Esophagus squamous epithelium (tissue), 5 donors: ENCODE measurements around the gene KIF6. TPM values are rescaled to one million over a fixed set of nuclear protein-coding genes. Genes with fewer than 3 reads are reported as not detected.
"Not testable (repeated sequence)": the region's sequence is repeated elsewhere in the genome, so short reads cannot be mapped to it uniquely, and the experiment has no call there.

Source experiments
- DNase-seq: peaks from one replicate; lab custom pipeline; 2025; lab: John Stamatoyannopoulos, UW
- H3K27ac ChIP-seq, 4 donors: fragments of 200-600 bp; sonication (generic); one replicate each; pipeline ENCODE4 v1.5.1; 2016 to 2019; ENCODE audit warnings: mild to moderate bottlenecking in 1 of 4
- H3K27me3 ChIP-seq, 4 donors: fragments of 200-600 bp; sonication (generic); 1 replicate in 3 of 4; 2 replicates in 1 of 4; pipeline versions ENCODE4 v1.5.1 to v1.6.0; 2017 to 2021; ENCODE audit warnings: antibody characterized with exemption in 1 of 4
- H3K36me3 ChIP-seq, 3 donors: fragments of 200-600 bp; sonication (generic); one replicate each; pipeline ENCODE4 v1.5.1; 2016 to 2019
- H3K4me1 ChIP-seq, 3 donors: fragments of 200-600 bp; sonication (generic); one replicate each; pipeline ENCODE4 v1.5.1; 2017 to 2019
- H3K4me3 ChIP-seq, 4 donors: fragments of 200-600 bp; sonication (generic); 1 replicate in 3 of 4; 2 replicates in 1 of 4; pipeline ENCODE4 v1.5.1; 2016 to 2019; ENCODE audit warnings: mild to moderate bottlenecking in 2 of 4, moderate library complexity in 1 of 4
- H3K9me3 ChIP-seq, 3 donors: fragments of 200-600 bp; sonication (generic); one replicate each; pipeline ENCODE4 v1.5.1; 2016 to 2019
- CTCF ChIP-seq, 6 experiments: fragments of 450-650 bp in 4 of 6; fragments of 200-600 bp in 2 of 6; sonication (generic) in 2 of 6; IDR thresholded peaks; one replicate each; pipeline ENCODE4 v1.5.1; 2016 to 2019; ENCODE audit warnings: antibody characterized with exemption in 6 of 6, mild to moderate bottlenecking in 4 of 6, moderate library complexity in 4 of 6
- POLR2A ChIP-seq, 4 donors: fragments of 450-650 bp; IDR thresholded peaks; one replicate each; pipeline ENCODE4 v1.6.1; 2017; ENCODE audit warnings: antibody characterized with exemption in 4 of 4, mild to moderate bottlenecking in 4 of 4, moderate library complexity in 3 of 4
- WGBS, 2 donors: methylation state at CpG; one replicate each; pipeline ENCODE4 v1.1.5; 2018; 5-methylcytosine and 5-hydroxymethylcytosine counted together
- intact Hi-C: fragments of 100-400 bp; cut with DNase I; formaldehyde crosslinking; loops from one replicate; pipeline ENCODE4 v1.15.0; 2022
- total RNA-seq, 4 donors: library from RNA; depleted of rRNA; stranded (reverse); fragments of >200 nt; gene quantifications; one replicate each; pipeline ENCODE4 v1.1.0, GENCODE V29; 2016
- donor health status: DM: yes; HTN: yes; CAD: no.

KIF6 gene
- total RNA-seq, 4 donors from 2014 or later = 0.19 TPM; not detected in 3

- Histone ChIP-seq H3K27me3 (peaks cover 0 to 7% (median 0%) of the 10 kb centered on the region in 4 donors), H3K27ac (peak overlapping the region in 3 of 4 donors; percentile 4 to 49 (median 45)), H3K36me3 (no peaks in the 10 kb centered on the region), H3K4me1 (peaks cover 0 to 5% (median 0%) of the 10 kb centered on the region in 3 donors), H3K9me3 (no peaks in the 10 kb centered on the region), H3K4me3 (no peak overlapping the region)
- no peak for TF ChIP-seq POLR2A (IDR thresholded peaks at IDR 0.05)
- TF ChIP-seq CTCF (IDR thresholded peaks at IDR 0.05) = no peak
- intact Hi-C loops = no loop called here
- WGBS, 2 donors = 43 to 61% methylated on average over 3 of the region's 3 CpGs
- DNase-seq = no peak
Observed at GRCh38 chr6:39490108-39490507, 235.1 kb downstream of the KIF6 start.

GRCh38 chr6:39488255-39488879 is 236.8 kb downstream of the KIF6 start:
- peaks cover 0 to 3% (median 0%) of the 10 kb centered on the region in 3 donors for H3K4me1 ChIP-seq
- peaks cover 0 to 7% (median 0%) of the 10 kb centered on the region in 4 donors for H3K27me3 ChIP-seq
- H3K27ac ChIP-seq = no peak overlapping the region
- no peak for TF ChIP-seq POLR2A (IDR thresholded peaks at IDR 0.05)
- TF ChIP-seq CTCF (IDR thresholded peaks at IDR 0.05) = no peak
- no peaks in the 10 kb centered on the region for H3K36me3 ChIP-seq
- intact Hi-C loops = no loop called here
- no peak overlapping the region for H3K4me3 ChIP-seq
- no peak for DNase-seq
- no peaks in the 10 kb centered on the region for H3K9me3 ChIP-seq
- 25 to 68% methylated on average over 1 of the region's 1 CpG for WGBS, 2 donors

- no peak overlapping the region for H3K4me3 ChIP-seq
- H3K36me3 ChIP-seq = no peaks in the 10 kb centered on the region
- 87 to 90% methylated on average over 3 of the region's 3 CpGs for WGBS, 2 donors
- peaks cover 0 to 10% (median 0%) of the 10 kb centered on the region in 4 donors for H3K27me3 ChIP-seq
- H3K9me3 ChIP-seq = no peaks in the 10 kb centered on the region
- TF ChIP-seq POLR2A (IDR thresholded peaks at IDR 0.05) = no peak
- TF ChIP-seq CTCF (IDR thresholded peaks at IDR 0.05) = no peak
- intact Hi-C loops = no loop called here
- no peaks in the 10 kb centered on the region for H3K4me1 ChIP-seq
- DNase-seq = no peak
- no peak overlapping the region for H3K27ac ChIP-seq
Observed at GRCh38 chr6:39484276-39484675, 240.9 kb downstream of the KIF6 start.

GRCh38 chr6:39479819-39480218 is 245.4 kb downstream of the KIF6 start:
- intact Hi-C loops, H3K9me3 ChIP-seq, H3K4me1 ChIP-seq, H3K27ac ChIP-seq, H3K4me3 ChIP-seq, DNase-seq, H3K36me3 ChIP-seq: not testable (repeated sequence)
- H3K27me3 ChIP-seq = peaks cover 0 to 10% (median 0%) of the 10 kb centered on the region in 4 donors
- WGBS, 2 donors = 70 to 79% methylated on average over 1 of the region's 1 CpG

- intact Hi-C loops = no loop called here
- 56 to 76% methylated on average over 1 of the region's 1 CpG for WGBS, 2 donors
Observed at GRCh38 chr6:39476670-39477069, 248.5 kb downstream of the KIF6 start.

More at GRCh38 chr6:39476670-39477069, 248.5 kb downstream of the KIF6 start:
- no peaks in the 10 kb centered on the region for H3K9me3 ChIP-seq
- H3K4me1 ChIP-seq = peaks cover 0 to 6% (median 0%) of the 10 kb centered on the region in 3 donors
- H3K36me3 ChIP-seq = no peaks in the 10 kb centered on the region
- no peaks in the 10 kb centered on the region for H3K27me3 ChIP-seq
- H3K4me3 ChIP-seq = no peak overlapping the region
- no peak for DNase-seq
- H3K27ac ChIP-seq = no peak overlapping the region
- no peak for TF ChIP-seq POLR2A (IDR thresholded peaks at IDR 0.05)
- no peak for TF ChIP-seq CTCF (IDR thresholded peaks at IDR 0.05)
